Measurements from ENCODE around the gene PRR33. TPM values are rescaled to one million over a fixed set of nuclear protein-coding genes. Genes with fewer than 3 reads are reported as not detected.
A peak's percentile ranks its signal among the peaks of the same experiment; 100 is the strongest.

The PRR33 gene
- total RNA-seq, 4 donors from 2014 or later = not detected

GRCh38 chr11:1892558-1892957 lies 863 bp upstream of the PRR33 start:
- WGBS = 68% methylated on average over 5 of the region's 5 CpGs
- H3K27me3 ChIP-seq = peaks cover 0 to 10% (median 0%) of the 10 kb centered on the region in 4 donors
- H3K4me3 ChIP-seq = no peak overlapping the region
- H3K36me3 ChIP-seq = peaks cover 0 to 14% (median 6%) of the 10 kb centered on the region in 4 donors
- no peak overlapping the region for H3K27ac ChIP-seq (replicated peaks in 1 of 4)
- DNase-seq (ENCODE audit: extremely low spot score) = no peak
- intact Hi-C loops (cut with DNase I) = no loop called here
- peaks cover 0 to 14% (median 2%) of the 10 kb centered on the region in 4 donors for H3K4me1 ChIP-seq
- TF ChIP-seq POLR2A (IDR thresholded peaks at IDR 0.05; ENCODE audit: low read depth) = no peak
- TF ChIP-seq POLR2AphosphoS5 (IDR thresholded peaks at IDR 0.05) = no peak
- TF ChIP-seq EP300 (IDR thresholded peaks at IDR 0.05) = no peak
- no peaks in the 10 kb centered on the region for H3K9me3 ChIP-seq

GRCh38 chr11:1892116-1892515 lies 421 bp upstream of the PRR33 start:
- intact Hi-C loops (cut with DNase I) = no loop called here
- Histone ChIP-seq H3K36me3 (peaks cover 0 to 18% (median 9%) of the 10 kb centered on the region in 4 donors), H3K9me3 (no peaks in the 10 kb centered on the region), H3K27ac (replicated peaks in 1 of 4) (peak overlapping the region in 1 of 4 donors; percentile 17), H3K4me1 (peaks cover 0 to 14% (median 2%) of the 10 kb centered on the region in 4 donors), H3K27me3 (peaks cover 0 to 10% (median 0%) of the 10 kb centered on the region in 4 donors), H3K4me3 (no peak overlapping the region)
- 85% methylated on average over 7 of the region's 7 CpGs for WGBS
- TF ChIP-seq EP300 (IDR thresholded peaks at IDR 0.05) (no peak), POLR2AphosphoS5 (IDR thresholded peaks at IDR 0.05) (no peak), POLR2A (IDR thresholded peaks at IDR 0.05; ENCODE audit: low read depth) (no peak), CTCF (IDR thresholded peaks at IDR 0.05) (no peak)
- no peak for DNase-seq (ENCODE audit: extremely low spot score)

GRCh38 chr11:1890856-1891830 lies 552 bp downstream of the PRR33 start:
- Histone ChIP-seq H3K9me3 (no peaks in the 10 kb centered on the region), H3K4me3 (no peak overlapping the region), H3K27ac (replicated peaks in 1 of 4) (peak overlapping the region in 1 of 4 donors; percentile 17), H3K27me3 (peaks cover 0 to 10% (median 0%) of the 10 kb centered on the region in 4 donors), H3K36me3 (peaks cover 0 to 26% (median 9%) of the 10 kb centered on the region in 4 donors), H3K4me1 (peaks cover 0 to 14% (median 2%) of the 10 kb centered on the region in 4 donors)
- 71% methylated on average over 27 of the region's 34 CpGs for WGBS
- DNase-seq (ENCODE audit: extremely low spot score) = no peak
- intact Hi-C loops (cut with DNase I) = no loop called here
- no peak for TF ChIP-seq EP300 (IDR thresholded peaks at IDR 0.05)
- TF ChIP-seq CTCF (IDR thresholded peaks at IDR 0.05) = no peak
- TF ChIP-seq POLR2A (IDR thresholded peaks at IDR 0.05; ENCODE audit: low read depth) = no peak
- TF ChIP-seq POLR2AphosphoS5 (IDR thresholded peaks at IDR 0.05) = no peak

GRCh38 chr11:1889941-1890855 lies 1.5 kb downstream of the PRR33 start:
- intact Hi-C loops (cut with DNase I) = no loop called here
- peaks cover 0 to 35% (median 12%) of the 10 kb centered on the region in 4 donors for H3K36me3 ChIP-seq
- no peak overlapping the region for H3K4me3 ChIP-seq
- H3K27me3 ChIP-seq = peaks cover 0 to 10% (median 0%) of the 10 kb centered on the region in 4 donors
- no peak for DNase-seq (ENCODE audit: extremely low spot score)
- no peaks in the 10 kb centered on the region for H3K9me3 ChIP-seq
- 84% methylated on average over 20 of the region's 33 CpGs for WGBS
- H3K27ac ChIP-seq (replicated peaks in 1 of 4) = no peak overlapping the region
- peaks cover 0 to 14% (median 2%) of the 10 kb centered on the region in 4 donors for H3K4me1 ChIP-seq
- TF ChIP-seq EP300 (IDR thresholded peaks at IDR 0.05) = no peak

GRCh38 chr11:1889224-1889930 lies 2.3 kb downstream of the PRR33 start:
- no peaks in the 10 kb centered on the region for H3K9me3 ChIP-seq
- whole genome bisulfite sequencing = 84% methylated on average over 7 of the region's 34 CpGs
- intact Hi-C loops (cut with DNase I) = no loop called here
- no peak overlapping the region for H3K27ac ChIP-seq (replicated peaks in 1 of 4)
- peaks cover 0 to 42% (median 15%) of the 10 kb centered on the region in 4 donors for H3K36me3 ChIP-seq
- TF ChIP-seq POLR2A (IDR thresholded peaks at IDR 0.05; ENCODE audit: low read depth) (no peak), CTCF (IDR thresholded peaks at IDR 0.05) (no peak), EP300 (IDR thresholded peaks at IDR 0.05) (no peak), POLR2AphosphoS5 (IDR thresholded peaks at IDR 0.05) (no peak)
- H3K27me3 ChIP-seq = peaks cover 0 to 10% (median 0%) of the 10 kb centered on the region in 4 donors
- no peak overlapping the region for H3K4me3 ChIP-seq
- no peak for DNase-seq (ENCODE audit: extremely low spot score)
- peaks cover 0 to 14% (median 2%) of the 10 kb centered on the region in 4 donors for H3K4me1 ChIP-seq

All from esophagus muscularis mucosa (tissue), 4 donors.